Measurements from ENCODE around the gene ARMC3.

DNA sequence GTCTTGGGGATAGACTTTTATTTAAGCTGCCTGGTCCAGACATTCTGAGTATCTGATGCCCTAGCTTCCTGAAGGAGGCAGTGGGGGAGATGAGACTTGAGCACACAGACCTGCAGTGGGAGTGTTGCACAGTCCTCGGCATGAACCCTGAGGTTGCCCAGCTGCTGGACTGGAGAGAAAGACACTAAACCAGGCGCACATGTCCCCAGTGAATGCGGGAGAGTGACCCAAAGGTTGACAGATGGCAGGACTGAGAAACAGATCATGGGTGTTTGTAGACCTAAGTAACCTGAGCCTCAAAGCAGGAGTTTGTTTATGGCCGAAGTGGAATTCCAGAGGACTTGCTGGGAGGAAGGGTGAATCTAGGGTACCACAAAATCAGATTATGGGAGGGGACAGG lies 151.8 kb downstream of the ARMC3 start:
- TF ChIP-seq, protein P1, sequence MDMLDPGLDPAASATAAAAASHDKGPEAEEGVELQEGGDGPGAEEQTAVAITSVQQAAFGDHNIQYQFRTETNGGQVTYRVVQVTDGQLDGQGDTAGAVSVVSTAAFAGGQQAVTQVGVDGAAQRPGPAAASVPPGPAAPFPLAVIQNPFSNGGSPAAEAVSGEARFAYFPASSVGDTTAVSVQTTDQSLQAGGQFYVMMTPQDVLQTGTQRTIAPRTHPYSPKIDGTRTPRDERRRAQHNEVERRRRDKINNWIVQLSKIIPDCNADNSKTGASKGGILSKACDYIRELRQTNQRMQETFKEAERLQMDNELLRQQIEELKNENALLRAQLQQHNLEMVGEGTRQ (IDR thresholded peaks at IDR 0.05) = no peak
- TF ChIP-seq POLR2A (IDR thresholded peaks at IDR 0.05; ENCODE audit: low read length) (no peak), CEBPB (IDR thresholded peaks at IDR 0.05) (no peak), NFE2L2 (conservative IDR thresholded peaks at IDR 0.05; ENCODE audit: low read length) (no peak), MYC (IDR thresholded peaks at IDR 0.05; ENCODE audit: borderline replicate concordance, low read length) (no peak), EP300 (IDR thresholded peaks at IDR 0.05) (no peak), RFX5 (IDR thresholded peaks at IDR 0.05) (no peak)
- TF ChIP-seq, protein P2, sequence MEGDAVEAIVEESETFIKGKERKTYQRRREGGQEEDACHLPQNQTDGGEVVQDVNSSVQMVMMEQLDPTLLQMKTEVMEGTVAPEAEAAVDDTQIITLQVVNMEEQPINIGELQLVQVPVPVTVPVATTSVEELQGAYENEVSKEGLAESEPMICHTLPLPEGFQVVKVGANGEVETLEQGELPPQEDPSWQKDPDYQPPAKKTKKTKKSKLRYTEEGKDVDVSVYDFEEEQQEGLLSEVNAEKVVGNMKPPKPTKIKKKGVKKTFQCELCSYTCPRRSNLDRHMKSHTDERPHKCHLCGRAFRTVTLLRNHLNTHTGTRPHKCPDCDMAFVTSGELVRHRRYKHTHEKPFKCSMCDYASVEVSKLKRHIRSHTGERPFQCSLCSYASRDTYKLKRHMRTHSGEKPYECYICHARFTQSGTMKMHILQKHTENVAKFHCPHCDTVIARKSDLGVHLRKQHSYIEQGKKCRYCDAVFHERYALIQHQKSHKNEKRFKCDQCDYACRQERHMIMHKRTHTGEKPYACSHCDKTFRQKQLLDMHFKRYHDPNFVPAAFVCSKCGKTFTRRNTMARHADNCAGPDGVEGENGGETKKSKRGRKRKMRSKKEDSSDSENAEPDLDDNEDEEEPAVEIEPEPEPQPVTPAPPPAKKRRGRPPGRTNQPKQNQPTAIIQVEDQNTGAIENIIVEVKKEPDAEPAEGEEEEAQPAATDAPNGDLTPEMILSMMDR (IDR thresholded peaks at IDR 0.05) = no peak
- TF ChIP-seq, protein P3, sequence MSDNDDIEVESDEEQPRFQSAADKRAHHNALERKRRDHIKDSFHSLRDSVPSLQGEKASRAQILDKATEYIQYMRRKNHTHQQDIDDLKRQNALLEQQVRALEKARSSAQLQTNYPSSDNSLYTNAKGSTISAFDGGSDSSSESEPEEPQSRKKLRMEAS (IDR thresholded peaks at IDR 0.05) = no peak
